DND-41 (cell line): Measurements from ENCODE around the gene ZFP90.

Experiments
- CTCF ChIP-seq: IDR thresholded peaks from 2 replicates; pipeline ENCODE4 v1.5.1; 2012; ENCODE audit warnings: borderline replicate concordance, low read length, moderate library complexity, mild to moderate bottlenecking; ENCODE audit not compliant: poor library complexity, severe bottlenecking; ENCODE audit errors: extremely low read depth
- EZH2 ChIP-seq: IDR thresholded peaks from 3 replicates; pipeline ENCODE4 v1.6.1; 2012; ENCODE audit warnings: borderline replicate concordance, low read depth, mild to moderate bottlenecking, moderate library complexity, low read length, inconsistent platforms; ENCODE audit not compliant: severe bottlenecking

GRCh38 chr16:68608330-68608729, 69.2 kb downstream of the ZFP90 start:
- TF ChIP-seq CTCF (no peak), EZH2 (no peak)
